ENCODE measurements around the gene UCP3. TPM values are rescaled to one million over a fixed set of nuclear protein-coding genes. Genes with fewer than 3 reads are reported as not detected.
A peak's percentile ranks its signal among the peaks of the same experiment; 100 is the strongest.

UCP3 gene
- polyA plus RNA-seq, 5 donors: 1.9 to 3.3 (median 3.1) TPM

DNA sequence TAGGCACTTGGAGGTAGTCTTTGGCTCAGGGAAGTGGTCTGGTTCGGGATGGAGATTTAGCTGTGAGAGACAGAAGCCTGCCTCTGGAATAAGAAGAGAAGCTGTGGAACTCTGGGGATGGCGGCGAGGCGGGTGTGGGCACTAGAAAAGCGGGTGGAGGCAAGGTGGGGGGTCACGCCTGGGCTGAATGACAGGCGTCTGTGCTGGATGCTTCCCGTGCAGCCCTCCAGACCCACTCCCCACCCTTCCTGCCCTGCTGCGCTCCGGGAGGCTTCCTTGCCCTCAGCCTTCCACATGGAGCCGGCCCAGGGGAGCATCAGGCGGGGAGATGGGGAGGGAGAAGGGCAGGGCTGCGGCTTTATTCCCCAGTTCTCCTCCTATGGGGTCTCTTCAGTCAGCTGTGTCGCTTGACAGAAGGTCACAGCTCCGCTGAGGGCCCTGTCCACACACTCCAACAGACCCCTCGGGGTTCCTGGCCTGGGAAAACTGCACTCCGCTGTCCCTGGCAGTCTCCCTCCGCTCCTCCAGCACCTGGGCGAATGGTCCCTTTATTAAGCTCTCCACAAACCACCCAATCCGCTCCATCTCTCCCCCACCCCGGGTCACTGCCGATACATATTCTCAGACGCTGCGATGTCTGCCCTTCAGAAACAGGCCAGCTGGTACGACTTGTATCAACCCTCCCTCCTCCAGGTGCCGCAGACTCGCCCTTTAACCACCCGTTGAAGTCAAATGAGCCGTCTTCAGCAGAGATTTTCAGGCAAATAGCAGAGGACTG lies 51.8 kb downstream of the UCP3 start:
- no peak for DNase-seq

DNA sequence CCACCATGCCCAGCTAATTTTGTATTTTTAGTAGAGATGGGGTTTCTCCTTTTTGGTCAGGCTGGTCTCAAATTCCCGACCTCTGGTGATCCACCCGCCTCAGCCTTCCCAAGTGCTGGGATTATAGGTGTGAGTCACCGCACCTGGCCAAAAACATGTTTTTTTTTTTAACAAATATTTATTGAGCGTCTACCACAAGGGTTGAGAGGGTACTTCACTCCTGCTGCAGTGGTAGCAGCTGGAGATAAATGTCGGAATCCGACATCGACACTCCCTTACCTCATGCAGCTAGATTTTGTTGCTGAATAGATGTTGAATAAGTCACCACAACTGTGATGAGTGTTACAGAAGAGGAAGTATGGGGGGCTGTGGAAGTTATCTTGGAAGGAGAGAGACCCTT lies 57.1 kb downstream of the UCP3 start:
- DNase-seq: no peak

DNA sequence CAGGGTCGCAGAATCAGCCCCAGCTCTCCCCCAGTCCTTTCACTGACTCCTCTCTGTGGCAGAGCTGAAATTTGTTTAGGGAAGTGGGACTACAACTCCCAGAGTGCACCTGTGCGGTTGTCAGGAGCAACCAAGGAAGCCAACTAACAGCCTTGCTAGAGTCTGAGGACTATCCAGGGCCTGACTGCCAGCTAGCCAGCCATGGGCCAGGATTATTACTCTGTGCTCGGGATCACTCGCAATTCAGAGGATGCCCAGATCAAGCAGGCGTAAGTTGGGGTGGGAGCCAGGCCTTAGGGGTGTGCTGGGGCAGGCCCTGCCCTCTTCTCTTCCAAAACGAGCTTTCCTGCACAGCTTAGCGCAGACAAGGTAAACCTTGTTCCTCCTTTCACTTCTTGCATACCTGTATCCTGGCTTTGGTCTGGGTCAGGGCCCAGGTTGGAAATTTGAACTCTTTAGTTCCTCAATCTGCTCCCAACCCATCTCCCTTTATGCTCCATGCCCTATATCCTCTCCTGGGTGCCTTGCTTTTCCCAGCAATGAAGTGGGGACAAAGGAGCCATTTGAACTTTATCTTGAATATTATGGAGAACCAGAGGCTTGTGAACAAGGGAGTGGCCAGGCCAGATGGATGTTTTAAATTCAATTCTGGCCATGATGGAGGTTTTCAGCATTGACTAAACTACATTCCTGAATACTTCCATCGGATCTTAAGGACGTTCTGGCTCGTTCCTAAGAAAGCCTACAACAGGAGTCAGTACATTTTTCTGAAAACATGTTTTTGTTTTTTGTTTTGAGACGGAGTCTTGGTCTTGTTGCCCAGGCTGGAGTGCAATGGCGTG lies 57.8 kb downstream of the UCP3 start, which contains the start of gene DNAJB13:
TSS of gene DNAJB13 (plus strand) at position 158 of the 842 bp plus-strand sequence. CDS start at position 202, 44 bp downstream.
- DNase-seq: peak; percentile 14 to 26

Other genes starting within 250 kb of the UCP3 start
- 100 to 1,000 TPM in 4 of 5 donors, 10 to 100 TPM in 1; 83.9 to 111 (median 103) TPM for gene RAB6A, start 248.0 kb downstream of the UCP3 start, polyA plus RNA-seq (ENCODE audit: insufficient read depth in 1 of 5, insufficient read length in 5 of 5, low replicate concordance in 1 of 5)
- gene MRPL48, start 221.2 kb downstream of the UCP3 start, polyA plus RNA-seq (ENCODE audit: insufficient read depth in 1 of 5, insufficient read length in 5 of 5, low replicate concordance in 1 of 5): 10 to 100 TPM; 45.0 to 59.1 (median 48.6) TPM
- gene COA4, start 132.2 kb downstream of the UCP3 start, polyA plus RNA-seq (ENCODE audit: insufficient read depth in 1 of 5, insufficient read length in 5 of 5, low replicate concordance in 1 of 5): 10 to 100 TPM; 50.4 to 58.0 (median 51.4) TPM
- 10 to 100 TPM; 32.5 to 43.0 (median 35.1) TPM for gene PAAF1, start 132.1 kb downstream of the UCP3 start, polyA plus RNA-seq (ENCODE audit: insufficient read depth in 1 of 5, insufficient read length in 5 of 5, low replicate concordance in 1 of 5)
- gene DNAJB13, start 58.1 kb downstream of the UCP3 start, polyA plus RNA-seq (ENCODE audit: insufficient read depth in 1 of 5, insufficient read length in 5 of 5, low replicate concordance in 1 of 5): 1 to 10 TPM in 4 of 5 donors, under 1 TPM in 1; 0.82 to 4.4 (median 4.0) TPM
- 10 to 100 TPM; 34.3 to 55.3 (median 45.2) TPM for gene UCP2, start 26.2 kb downstream of the UCP3 start, polyA plus RNA-seq (ENCODE audit: insufficient read depth in 1 of 5, insufficient read length in 5 of 5, low replicate concordance in 1 of 5)
- gene C2CD3, start 161.9 kb upstream of the UCP3 start, polyA plus RNA-seq (ENCODE audit: insufficient read depth in 1 of 5, insufficient read length in 5 of 5, low replicate concordance in 1 of 5): 10 to 100 TPM; 20.8 to 30.7 (median 27.8) TPM
- 10 to 100 TPM; 39.9 to 47.4 (median 45.9) TPM for gene PPME1, start 162.2 kb upstream of the UCP3 start, polyA plus RNA-seq (ENCODE audit: insufficient read depth in 1 of 5, insufficient read length in 5 of 5, low replicate concordance in 1 of 5)

Measured in right lung (tissue), 5 donors.